Breast epithelium (tissue), 3 donors: ENCODE measurements around the gene C1QL3.

Source experiments
- CTCF ChIP-seq, 3 donors: fragments of 450-650 bp; IDR thresholded peaks; one replicate each; pipeline ENCODE4 v1.5.1; 2016 to 2017; ENCODE audit warnings: antibody characterized with exemption in 3 of 3, mild to moderate bottlenecking in 3 of 3, moderate library complexity in 3 of 3
- POLR2A ChIP-seq: fragments of 450-650 bp; IDR thresholded peaks from one replicate; pipeline ENCODE4 v1.6.1; 2016; ENCODE audit warnings: antibody characterized with exemption, mild to moderate bottlenecking, moderate library complexity
- POLR2AphosphoS5 ChIP-seq, 3 donors: sonication (generic); formaldehyde crosslinking; IDR thresholded peaks; one replicate each; pipeline ENCODE4 v1.6.1; 2017; ENCODE audit warnings: antibody characterized with exemption in 3 of 3

GRCh38 chr10:16470747-16471146, 50.9 kb downstream of the C1QL3 start:
- TF ChIP-seq POLR2A (no peak), CTCF (IDR thresholded peaks at IDR 0.05) (no peak), POLR2AphosphoS5 (IDR thresholded peaks at IDR 0.05) (no peak)
